HepG2 (cell line): ENCODE measurements around the gene SRGAP3. TPM values are rescaled to one million over a fixed set of nuclear protein-coding genes. Genes with fewer than 3 reads are reported as not detected.

Experiments
- ATAC-seq: fragments of 200-7000 bp; cut with Tn5 transposase; 3 replicates; pipeline ENCODE4 v1.9.1; 2020; ENCODE audit warnings: mild to moderate bottlenecking, moderate library complexity
- BruUV-seq: library from RNA; stranded (reverse); fragments of 400-500 nt; replicated peaks from 2 replicates; lab custom pipeline; 2021; lab: Mats Ljungman, UMichigan
- CTCF ChIA-PET: fragments of 300-600 bp; formaldehyde crosslinking; extraction: SDS; loops from one replicate; lab custom pipeline; 2021; ENCODE audit warnings: low total read pairs, inconsistent platforms, low intra/inter-chr PET ratio; lab: Yijun Ruan, JAX
- POLR2A ChIA-PET: fragments of 350-600 bp; sonication (Branson Sonifier 250); formaldehyde crosslinking; loops from one replicate; lab custom pipeline; 2020; ENCODE audit warnings: antibody characterized with exemption, inconsistent platforms; lab: Yijun Ruan, JAX
- DNase-seq: peaks from one replicate; pipeline ENCODE4 v3.0.0-alpha.2; 2015; ENCODE audit warnings: low spot score
- FAIRE-seq: peaks from 3 replicates; lab custom pipeline; 2011; peaks lifted over from hg19 to GRCh38; lab: Jason Lieb, UNC
- H2AFZ ChIP-seq: one replicate; pipeline ENCODE4 v1.6.1; 2011; ENCODE audit warnings: low read length, inconsistent platforms
- H3K27ac ChIP-seq: fragments of 300-600 bp; 3 replicates; pipeline ENCODE4 v1.8.0; 2011; ENCODE audit warnings: mixed run types, mild to moderate bottlenecking, mixed read lengths, low read length, inconsistent platforms; ENCODE audit not compliant: insufficient read depth; ENCODE audit errors: extremely low read length
- H3K27me3 ChIP-seq, 2 experiments: fragments of 200-600 bp in 1 of 2; 2 replicates in 1 of 2; 3 replicates in 1 of 2; pipeline versions ENCODE4 v1.6.0 to v1.8.0; 2011; ENCODE audit warnings: low read length in 2 of 2, mild to moderate bottlenecking in 2 of 2, moderate library complexity in 2 of 2, inconsistent platforms in 1 of 2; ENCODE audit not compliant: insufficient read depth in 2 of 2, control insufficient read depth in 1 of 2
- H3K36me3 ChIP-seq, 2 experiments: fragments of 200-600 bp in 1 of 2; replicated peaks in 1 of 2; 2 replicates in 1 of 2; 3 replicates in 1 of 2; pipeline versions ENCODE4 v1.5.1 to v1.8.0; 2011; ENCODE audit warnings: low read length in 2 of 2, inconsistent platforms in 1 of 2; ENCODE audit not compliant: insufficient read depth in 2 of 2, control insufficient read depth in 1 of 2
- H3K4me1 ChIP-seq: 2 replicates; pipeline ENCODE4 v1.5.1; 2012; ENCODE audit warnings: low read length, inconsistent platforms; ENCODE audit not compliant: insufficient read depth
- H3K4me2 ChIP-seq: 2 replicates; pipeline ENCODE4 v1.6.0; 2011; ENCODE audit warnings: low read depth, low read length, inconsistent platforms
- H3K4me3 ChIP-seq, 3 experiments: fragments of 200-600 bp in 1 of 3; sonication (generic), shearing (Covaris generic) in 1 of 3; replicated peaks in 1 of 3; 2 replicates each; pipeline ENCODE4 v1.5.1; 2011 to 2016; ENCODE audit warnings: low read length in 3 of 3, inconsistent platforms in 2 of 3, low read depth in 2 of 3, mild to moderate bottlenecking in 2 of 3, control low read depth in 1 of 3, mixed read lengths in 1 of 3; ENCODE audit not compliant: insufficient read depth in 1 of 3
- H3K79me2 ChIP-seq: one replicate; pipeline ENCODE4 v1.6.1; 2011; ENCODE audit warnings: low read length, inconsistent platforms; ENCODE audit not compliant: insufficient read depth
- H3K9ac ChIP-seq: 2 replicates; pipeline ENCODE4 v1.6.0; 2011; ENCODE audit warnings: mild to moderate bottlenecking, low read depth, low read length, inconsistent platforms; ENCODE audit not compliant: insufficient read depth
- H3K9me3 ChIP-seq: 2 replicates; pipeline ENCODE4 v1.5.1; 2012; ENCODE audit warnings: mild to moderate bottlenecking, low read length
- H4K20me1 ChIP-seq: 2 replicates; pipeline ENCODE4 v1.6.0; 2011; ENCODE audit warnings: inconsistent platforms, mild to moderate bottlenecking, low read length, moderate library complexity; ENCODE audit not compliant: insufficient read depth
- ATF1 ChIP-seq: IDR thresholded peaks from 2 replicates; pipeline ENCODE4 v1.6.1; 2016; ENCODE audit warnings: mild to moderate bottlenecking, control low read depth
- BCL6 ChIP-seq: IDR thresholded peaks from 2 replicates; pipeline ENCODE4 v1.6.1; 2016; ENCODE audit warnings: missing genetic modification reagents, missing compliant biosample characterization
- CC2D1A ChIP-seq: sonication (generic); formaldehyde crosslinking; IDR thresholded peaks from 2 replicates; pipeline ENCODE4 v1.8.1; 2023; ENCODE audit warnings: mild to moderate bottlenecking, missing genetic modification reagents
- ISL2 ChIP-seq: sonication (generic); formaldehyde crosslinking; IDR thresholded peaks from 2 replicates; pipeline ENCODE4 v1.5.0; 2020; ENCODE audit warnings: missing genetic modification reagents
- MAFK ChIP-seq, 2 experiments: IDR thresholded peaks in 1 of 2; conservative IDR thresholded peaks in 1 of 2; 2 replicates each; pipeline ENCODE4 v1.6.1; 2011; ENCODE audit warnings: improper control_type of control experiment in 2 of 2, low read length in 2 of 2
- MLLT10 ChIP-seq: sonication (generic); formaldehyde crosslinking; IDR thresholded peaks from 2 replicates; pipeline ENCODE4 v1.4.0; 2020; ENCODE audit warnings: missing genetic modification reagents
- SOX13 ChIP-seq, 3 experiments: fragments of 450-650 bp in 1 of 3; sonication (generic) in 1 of 3; formaldehyde crosslinking in 1 of 3; IDR thresholded peaks in 2 of 3; conservative IDR thresholded peaks in 1 of 3; 2 replicates each; pipeline versions ENCODE4 v1.5.0 to v1.6.1; 2016 to 2020; ENCODE audit warnings: antibody characterized with exemption in 1 of 3, mild to moderate bottlenecking in 1 of 3, missing compliant biosample characterization in 1 of 3, missing genetic modification reagents in 1 of 3, moderate library complexity in 1 of 3
- ZFP36L2 ChIP-seq: sonication (generic); formaldehyde crosslinking; IDR thresholded peaks from 2 replicates; pipeline ENCODE4 v1.4.0; 2020; ENCODE audit warnings: missing genetic modification reagents
- ZNF160 ChIP-seq: sonication (generic); formaldehyde crosslinking; IDR thresholded peaks from 2 replicates; pipeline ENCODE4 v1.8.0; 2022; ENCODE audit warnings: mild to moderate bottlenecking, inconsistent platforms, missing genetic modification reagents
- ZNF24 ChIP-seq: fragments of 450-650 bp; IDR thresholded peaks from 2 replicates; pipeline ENCODE4 v1.6.1; 2017; ENCODE audit warnings: antibody characterized with exemption, mild to moderate bottlenecking
- ZNF75D ChIP-seq: sonication (generic); formaldehyde crosslinking; IDR thresholded peaks from 2 replicates; pipeline ENCODE4 v1.8.1; 2023; ENCODE audit warnings: missing genetic modification reagents, mild to moderate bottlenecking, borderline replicate concordance
- WGBS: methylation state at CpG from one replicate; pipeline ENCODE4 v1.1.6; 2017; ENCODE audit warnings: low lambda C conversion rate; 5-methylcytosine and 5-hydroxymethylcytosine counted together
- in situ Hi-C: cut with HindIII; loops from 2 replicates; pipeline ENCODE4 v1.10.0; 2017; ENCODE audit warnings: low pct_unique_long_range_greater_than_20kb; ENCODE audit not compliant: extremely low pct_ligation_motif_present
- intact Hi-C: fragments of 100-400 bp; cut with micrococcal nuclease; formaldehyde crosslinking; loops from one replicate; pipeline ENCODE4 v1.10.0; 2022; ENCODE audit not compliant: unreplicated experiment
- polyA plus RNA-seq, 8 experiments: library from polyadenylated mRNA; depleted of rRNA in 3 of 8; stranded (reverse) in 7 of 8; unstranded in 1 of 8; fragments of >200 nt; fragmentation: Illumina TruSeq in 4 of 8; extraction: Trizol in 4 of 8; gene quantifications; 2 replicates each; pipeline versions ENCODE4 v1.2.1 to v1.2.3, GENCODE V29; 2011 to 2016; ENCODE audit warnings: low read depth in 4 of 8, missing spikeins in 1 of 8, mixed read lengths in 1 of 8; ENCODE audit not compliant: insufficient read depth in 1 of 8
- total RNA-seq, 5 experiments: library from RNA; depleted of rRNA; stranded (reverse); fragments of >200 nt; fragmentation: Illumina TruSeq; extraction: Trizol; gene quantifications; 2 replicates each; pipeline ENCODE4 v1.2.3, GENCODE V29; 2016; ENCODE audit warnings: low read depth in 1 of 5
- TF ChIP-seq, protein P1 (sequence below): sonication (generic); formaldehyde crosslinking; IDR thresholded peaks from 2 replicates; pipeline ENCODE4 v1.5.0; 2020; ENCODE audit warnings: mild to moderate bottlenecking, missing genetic modification reagents
- TF ChIP-seq, protein P2 (sequence below): sonication (generic); formaldehyde crosslinking; conservative IDR thresholded peaks from 2 replicates; pipeline ENCODE4 v1.4.0; 2020; ENCODE audit warnings: missing genetic modification reagents

The SRGAP3 gene
- total and polyA plus RNA-seq, 2 of the 13 experiments (the other 11 are each of a cell fraction or from before 2014, with no cell fraction given): 1.2 to 1.4 TPM

DNA sequence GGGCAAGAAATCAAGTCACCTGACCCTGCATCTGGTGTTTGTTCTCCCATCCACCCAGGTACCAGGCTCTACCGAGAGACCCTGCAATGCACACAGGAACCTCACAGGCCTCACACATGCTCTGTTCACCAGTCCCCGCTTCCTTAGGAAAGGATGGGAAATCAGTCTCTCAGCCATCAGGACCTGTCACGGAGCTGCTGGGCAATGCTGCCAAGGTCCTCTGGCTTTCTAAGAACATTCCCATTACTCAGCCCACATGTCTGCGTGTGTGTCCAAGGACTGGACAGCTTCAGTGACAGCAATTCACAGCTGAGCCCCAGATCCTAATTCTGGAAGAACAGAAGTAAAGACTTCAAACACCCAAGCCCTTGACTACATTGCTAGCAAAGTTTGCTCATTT lies 6.5 kb upstream of the SRGAP3 start:
- H2AFZ ChIP-seq: no peak overlapping the region
- H3K4me2 ChIP-seq: no peak overlapping the region
- POLR2A ChIA-PET: no interaction called here
- no peaks in the 10 kb centered on the region; the same call in 1 of the 2 replicates for H3K9me3 ChIP-seq
- in situ Hi-C loops (no loop called here), intact Hi-C loops (no loop called here)
- WGBS: 0% methylated on average over 1 of the region's 4 CpGs
- ATAC-seq: no peak
- FAIRE-seq: no peak
- CTCF ChIA-PET: no interaction called here
- H3K27me3 ChIP-seq: no peaks in the 10 kb centered on the region; a peak in 1 of 5 replicates
- TF ChIP-seq MLLT10 (CRISPR knock-in tag) (no peak), ZNF160 (CRISPR knock-in tag) (no peak)
- H3K4me3 ChIP-seq: no peak overlapping the region
- H3K9ac ChIP-seq: no peak overlapping the region
- BruUV-seq: no TSS peak
- no peak overlapping the region for H3K27ac ChIP-seq
- H3K4me1 ChIP-seq: no peaks in the 10 kb centered on the region
- no peaks in the 10 kb centered on the region for H3K79me2 ChIP-seq
- H3K36me3 ChIP-seq: no peaks in the 10 kb centered on the region
- no peak for DNase-seq
- H4K20me1 ChIP-seq: no peaks in the 10 kb centered on the region

DNA sequence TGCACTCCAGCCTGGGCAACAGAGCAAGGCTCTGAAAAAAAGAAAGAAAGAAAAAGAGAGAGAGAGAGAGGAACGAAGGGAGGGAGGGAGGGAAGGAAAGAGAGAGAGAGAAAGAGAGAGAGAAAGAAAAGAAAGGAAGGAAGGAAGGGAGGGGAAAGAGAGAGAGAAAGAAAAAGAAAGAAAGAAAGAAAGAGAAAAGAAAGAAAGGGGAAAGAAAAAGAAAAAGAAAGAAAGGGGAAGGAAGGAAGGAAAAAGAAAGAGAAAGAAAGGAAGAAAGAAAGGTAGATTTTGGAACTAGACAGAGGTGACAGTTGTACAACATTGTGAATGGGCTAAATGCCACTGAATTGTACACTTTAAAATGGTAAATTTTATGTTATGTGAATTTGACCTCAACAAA lies 5.3 kb upstream of the SRGAP3 start:
- H3K9me3 ChIP-seq: no peaks in the 10 kb centered on the region; the same call in 1 of the 2 replicates
- H3K79me2 ChIP-seq: no peaks in the 10 kb centered on the region
- CTCF ChIA-PET: no interaction called here
- H3K27me3 ChIP-seq: no peaks in the 10 kb centered on the region
- no peaks in the 10 kb centered on the region for H4K20me1 ChIP-seq
- no peak overlapping the region for H3K27ac ChIP-seq
- DNase-seq (no peak), ATAC-seq (no peak), FAIRE-seq (no peak)
- no TSS peak for BruUV-seq
- in situ Hi-C loops (no loop called here), intact Hi-C loops (no loop called here)
- H2AFZ ChIP-seq: no peak overlapping the region
- H3K36me3 ChIP-seq: no peaks in the 10 kb centered on the region
- H3K4me2 ChIP-seq: no peak overlapping the region
- no peak overlapping the region for H3K4me3 ChIP-seq
- POLR2A ChIA-PET: no interaction called here
- H3K4me1 ChIP-seq: peaks cover 5% of the 10 kb centered on the region
- 2% methylated on average over 1 of the region's 1 CpG for WGBS
- no peak overlapping the region for H3K9ac ChIP-seq
- TF ChIP-seq, protein P1, sequence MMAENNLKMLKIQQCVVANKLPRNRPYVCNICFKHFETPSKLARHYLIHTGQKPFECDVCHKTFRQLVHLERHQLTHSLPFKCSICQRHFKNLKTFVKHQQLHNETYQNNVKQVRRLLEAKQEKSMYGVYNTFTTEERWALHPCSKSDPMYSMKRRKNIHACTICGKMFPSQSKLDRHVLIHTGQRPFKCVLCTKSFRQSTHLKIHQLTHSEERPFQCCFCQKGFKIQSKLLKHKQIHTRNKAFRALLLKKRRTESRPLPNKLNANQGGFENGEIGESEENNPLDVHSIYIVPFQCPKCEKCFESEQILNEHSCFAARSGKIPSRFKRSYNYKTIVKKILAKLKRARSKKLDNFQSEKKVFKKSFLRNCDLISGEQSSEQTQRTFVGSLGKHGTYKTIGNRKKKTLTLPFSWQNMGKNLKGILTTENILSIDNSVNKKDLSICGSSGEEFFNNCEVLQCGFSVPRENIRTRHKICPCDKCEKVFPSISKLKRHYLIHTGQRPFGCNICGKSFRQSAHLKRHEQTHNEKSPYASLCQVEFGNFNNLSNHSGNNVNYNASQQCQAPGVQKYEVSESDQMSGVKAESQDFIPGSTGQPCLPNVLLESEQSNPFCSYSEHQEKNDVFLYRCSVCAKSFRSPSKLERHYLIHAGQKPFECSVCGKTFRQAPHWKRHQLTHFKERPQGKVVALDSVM: no peak
- TF ChIP-seq CC2D1A (CRISPR knock-in tag) (no peak), BCL6 (CRISPR knock-in tag) (no peak), MAFK (conservative IDR thresholded peaks at IDR 0.05 in 1 of 2, IDR thresholded peaks at IDR 0.05 in 1 of 2; ENCODE audit: low read length in 2 of 2) (no peak), SOX13 (IDR thresholded peaks at IDR 0.05) (no peak), SOX13 (CRISPR knock-in tag; conservative IDR thresholded peaks at IDR 0.05 in 1 of 2, IDR thresholded peaks at IDR 0.05 in 1 of 2) (no peak), ISL2 (no peak), ZNF24 (no peak), ATF1 (CRISPR knock-in tag) (no peak), ZNF75D (CRISPR knock-in tag) (no peak), ZFP36L2 (CRISPR knock-in tag) (no peak)
- TF ChIP-seq, protein P2, sequence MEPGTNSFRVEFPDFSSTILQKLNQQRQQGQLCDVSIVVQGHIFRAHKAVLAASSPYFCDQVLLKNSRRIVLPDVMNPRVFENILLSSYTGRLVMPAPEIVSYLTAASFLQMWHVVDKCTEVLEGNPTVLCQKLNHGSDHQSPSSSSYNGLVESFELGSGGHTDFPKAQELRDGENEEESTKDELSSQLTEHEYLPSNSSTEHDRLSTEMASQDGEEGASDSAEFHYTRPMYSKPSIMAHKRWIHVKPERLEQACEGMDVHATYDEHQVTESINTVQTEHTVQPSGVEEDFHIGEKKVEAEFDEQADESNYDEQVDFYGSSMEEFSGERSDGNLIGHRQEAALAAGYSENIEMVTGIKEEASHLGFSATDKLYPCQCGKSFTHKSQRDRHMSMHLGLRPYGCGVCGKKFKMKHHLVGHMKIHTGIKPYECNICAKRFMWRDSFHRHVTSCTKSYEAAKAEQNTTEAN (CRISPR knock-in tag): no peak
